IPS-18a (cell line): ENCODE data around the gene AKT1S1.

Experiments used
- H3K27ac ChIP-seq: one replicate; pipeline ENCODE4 v1.5.1; 2013; ENCODE audit warnings: low read length
- H3K27me3 ChIP-seq: one replicate; pipeline ENCODE4 v1.6.1; 2013; ENCODE audit warnings: mild to moderate bottlenecking, low read length; ENCODE audit not compliant: control insufficient read depth, insufficient read depth
- H3K36me3 ChIP-seq: one replicate; pipeline ENCODE4 v1.6.1; 2013; ENCODE audit warnings: low read depth, low read length; ENCODE audit not compliant: control insufficient read depth
- H3K4me1 ChIP-seq: one replicate; pipeline ENCODE4 v1.6.1; 2013; ENCODE audit warnings: low read depth, low read length; ENCODE audit not compliant: control insufficient read depth
- H3K4me3 ChIP-seq: one replicate; pipeline ENCODE4 v1.5.1; 2013; ENCODE audit warnings: low read length
- H3K9ac ChIP-seq: one replicate; pipeline ENCODE4 v1.6.1; 2013; ENCODE audit warnings: mild to moderate bottlenecking, low read length, moderate library complexity
- H3K9me3 ChIP-seq: one replicate; pipeline ENCODE4 v1.6.1; 2013; ENCODE audit warnings: low read depth, low read length; ENCODE audit not compliant: control insufficient read depth

AKT1S1 gene

DNA sequence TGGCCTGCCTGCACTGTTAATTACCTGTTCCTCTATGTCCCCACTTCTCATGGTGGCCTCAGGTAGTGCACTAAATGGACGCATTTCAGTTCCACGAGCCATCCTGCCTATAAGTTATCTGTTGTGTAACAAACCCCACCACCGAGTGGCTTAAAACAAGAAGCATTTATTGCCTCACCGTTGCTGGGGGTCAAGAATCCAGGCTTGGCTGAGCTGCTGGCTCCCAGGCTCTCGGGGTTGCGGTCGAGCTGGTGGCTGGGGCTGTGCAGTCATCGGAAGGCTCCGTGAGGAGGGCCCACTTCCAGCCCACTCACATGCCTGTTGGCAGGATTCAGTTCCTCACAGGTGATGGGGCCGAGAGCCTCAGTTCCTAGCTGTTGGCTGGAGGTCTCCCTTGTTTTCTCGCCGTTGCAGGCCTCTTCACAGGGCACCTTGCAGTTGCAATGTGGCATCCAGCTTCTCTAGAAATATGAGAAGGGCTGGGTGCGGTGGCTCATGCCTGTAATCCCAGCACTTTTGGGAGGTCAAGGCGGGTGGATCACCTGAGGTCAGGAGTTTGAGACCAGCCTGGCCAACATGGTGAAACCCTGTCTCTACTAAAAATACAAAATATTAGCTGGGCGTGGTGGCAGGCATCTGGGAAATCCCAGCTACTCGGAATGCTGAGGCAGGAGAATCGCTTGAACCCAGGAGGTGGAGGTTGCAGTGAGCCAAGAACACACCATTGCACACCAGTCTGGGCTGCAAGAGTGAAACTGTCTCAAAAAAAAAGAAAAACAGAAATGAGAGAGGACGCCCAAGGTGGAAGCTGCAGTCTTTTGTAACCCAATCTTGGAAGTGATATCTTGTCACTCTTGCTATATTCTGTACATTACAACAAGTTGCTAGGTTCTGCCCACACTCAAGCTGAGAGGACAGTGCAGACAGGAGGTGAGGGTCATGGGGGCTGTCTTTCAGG is 32.7 kb downstream of the AKT1S1 start:
- Histone ChIP-seq H3K27ac (no peak overlapping the region), H3K4me3 (no peak overlapping the region), H3K27me3 (no peaks in the 10 kb centered on the region), H3K9me3 (no peaks in the 10 kb centered on the region), H3K9ac (no peak overlapping the region), H3K4me1 (no peaks in the 10 kb centered on the region), H3K36me3 (peaks cover 5% of the 10 kb centered on the region)

GRCh38 chr19:49843265-49843664 is 33.9 kb downstream of the AKT1S1 start:
- H3K4me1 ChIP-seq: no peaks in the 10 kb centered on the region
- no peak overlapping the region for H3K9ac ChIP-seq
- H3K4me3 ChIP-seq: no peak overlapping the region
- no peak overlapping the region for H3K27ac ChIP-seq
- H3K9me3 ChIP-seq: no peaks in the 10 kb centered on the region
- H3K27me3 ChIP-seq: no peaks in the 10 kb centered on the region
- H3K36me3 ChIP-seq: peaks cover 14% of the 10 kb centered on the region

GRCh38 chr19:49840736-49841249 is 36.4 kb downstream of the AKT1S1 start:
- H3K4me1 ChIP-seq: no peaks in the 10 kb centered on the region
- no peak overlapping the region for H3K27ac ChIP-seq
- H3K4me3 ChIP-seq: no peak overlapping the region
- H3K27me3 ChIP-seq: no peaks in the 10 kb centered on the region
- no peaks in the 10 kb centered on the region for H3K9me3 ChIP-seq
- no peak overlapping the region for H3K9ac ChIP-seq
- H3K36me3 ChIP-seq: peaks cover 17% of the 10 kb centered on the region

GRCh38 chr19:49840321-49840720 is 36.8 kb downstream of the AKT1S1 start:
- H3K27ac ChIP-seq: no peak overlapping the region
- no peaks in the 10 kb centered on the region for H3K9me3 ChIP-seq
- H3K36me3 ChIP-seq: peaks cover 17% of the 10 kb centered on the region
- H3K27me3 ChIP-seq: no peaks in the 10 kb centered on the region
- no peak overlapping the region for H3K9ac ChIP-seq
- H3K4me3 ChIP-seq: no peak overlapping the region
- no peaks in the 10 kb centered on the region for H3K4me1 ChIP-seq

- H3K27me3 ChIP-seq: no peaks in the 10 kb centered on the region
- no peak overlapping the region for H3K9ac ChIP-seq
- no peaks in the 10 kb centered on the region for H3K4me1 ChIP-seq
- H3K4me3 ChIP-seq: no peak overlapping the region
- H3K27ac ChIP-seq: no peak overlapping the region
- H3K9me3 ChIP-seq: no peaks in the 10 kb centered on the region
- peaks cover 23% of the 10 kb centered on the region for H3K36me3 ChIP-seq
Observed at GRCh38 chr19:49839713-49840112, 37.4 kb downstream of the AKT1S1 start.

GRCh38 chr19:49838885-49839588 is 38.1 kb downstream of the AKT1S1 start:
- Histone ChIP-seq H3K4me1 (no peaks in the 10 kb centered on the region), H3K27ac (no peak overlapping the region), H3K4me3 (no peak overlapping the region), H3K9me3 (no peaks in the 10 kb centered on the region), H3K27me3 (no peaks in the 10 kb centered on the region), H3K9ac (no peak overlapping the region), H3K36me3 (peaks cover 23% of the 10 kb centered on the region)

GRCh38 chr19:49837425-49837824 is 39.7 kb downstream of the AKT1S1 start:
- Histone ChIP-seq H3K27me3 (no peaks in the 10 kb centered on the region), H3K27ac (no peak overlapping the region), H3K4me1 (no peaks in the 10 kb centered on the region), H3K9ac (no peak overlapping the region), H3K9me3 (no peaks in the 10 kb centered on the region), H3K36me3 (peaks cover 33% of the 10 kb centered on the region), H3K4me3 (no peak overlapping the region)

- H3K9me3 ChIP-seq: no peaks in the 10 kb centered on the region
- peaks cover 37% of the 10 kb centered on the region for H3K36me3 ChIP-seq
- H3K27me3 ChIP-seq: no peaks in the 10 kb centered on the region
- H3K4me1 ChIP-seq: no peaks in the 10 kb centered on the region
- H3K9ac ChIP-seq: no peak overlapping the region
- no peak overlapping the region for H3K4me3 ChIP-seq
- no peak overlapping the region for H3K27ac ChIP-seq
Observed at GRCh38 chr19:49837009-49837310, 40.2 kb downstream of the AKT1S1 start.

- H3K27me3 ChIP-seq: no peaks in the 10 kb centered on the region
- H3K27ac ChIP-seq: no peak overlapping the region
- H3K4me3 ChIP-seq: no peak overlapping the region
- peaks cover 43% of the 10 kb centered on the region for H3K36me3 ChIP-seq
- no peaks in the 10 kb centered on the region for H3K9me3 ChIP-seq
- H3K9ac ChIP-seq: no peak overlapping the region
- no peaks in the 10 kb centered on the region for H3K4me1 ChIP-seq
Observed at GRCh38 chr19:49836176-49837008, 40.8 kb downstream of the AKT1S1 start.

DNA sequence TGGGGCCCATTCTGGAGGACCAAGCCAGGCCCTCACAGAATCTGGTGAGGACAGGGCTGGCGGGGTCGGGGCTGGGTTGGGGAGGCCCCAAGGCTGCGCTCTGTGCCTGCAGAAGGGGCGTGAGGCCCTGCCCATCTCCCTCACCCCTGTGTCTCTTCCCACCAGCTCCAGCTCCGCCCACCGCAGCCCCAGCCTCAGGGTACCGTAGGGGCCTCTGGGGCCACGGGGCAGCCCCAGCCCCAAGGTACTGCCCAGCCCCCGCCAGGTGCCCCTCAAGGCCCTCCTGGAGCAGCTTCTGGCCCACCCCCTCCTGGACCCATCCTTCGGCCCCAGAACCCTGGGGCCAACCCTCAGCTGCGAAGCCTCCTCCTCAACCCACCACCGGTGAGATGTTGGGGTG is 41.6 kb downstream of the AKT1S1 start:
- H3K27me3 ChIP-seq: no peaks in the 10 kb centered on the region
- H3K27ac ChIP-seq: no peak overlapping the region
- H3K4me1 ChIP-seq: no peaks in the 10 kb centered on the region
- H3K9ac ChIP-seq: no peak overlapping the region
- no peak overlapping the region for H3K4me3 ChIP-seq
- H3K36me3 ChIP-seq: peaks cover 45% of the 10 kb centered on the region
- H3K9me3 ChIP-seq: no peaks in the 10 kb centered on the region

DNA sequence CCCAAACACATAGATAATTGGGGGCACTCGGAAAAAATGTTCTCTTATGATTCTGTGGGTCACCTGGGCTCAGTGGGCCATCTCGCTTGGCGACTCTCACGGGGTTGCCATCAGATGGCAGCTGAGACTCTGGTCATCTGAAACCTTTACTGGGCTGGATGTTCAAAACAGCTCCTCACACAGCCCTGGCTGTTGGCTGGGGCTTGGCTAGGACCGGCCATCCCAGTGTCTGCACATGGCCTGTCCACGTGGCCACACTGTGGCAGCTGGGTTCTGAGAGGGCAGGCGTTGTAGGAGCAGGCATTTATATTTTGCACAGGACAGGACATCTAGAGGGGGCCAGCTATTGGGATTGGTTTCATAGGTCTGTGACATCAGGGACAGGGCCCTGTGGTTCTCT is 43.6 kb downstream of the AKT1S1 start:
- Histone ChIP-seq H3K4me3 (no peak overlapping the region), H3K4me1 (no peaks in the 10 kb centered on the region), H3K27me3 (no peaks in the 10 kb centered on the region), H3K9ac (no peak overlapping the region), H3K9me3 (no peaks in the 10 kb centered on the region), H3K36me3 (peaks cover 32% of the 10 kb centered on the region), H3K27ac (no peak overlapping the region)
